ENCODE data around the gene BABAM2.

The BABAM2 gene

GRCh38 chr2:28093308-28093707, 202.8 kb downstream of the BABAM2 start:
- H3K9me2 ChIP-seq (replicated peaks; ENCODE audit: insufficient read depth, low read length) = no peaks in the 10 kb centered on the region
- no peaks in the 10 kb centered on the region for H3K36me3 ChIP-seq (replicated peaks; ENCODE audit: insufficient read depth, low read length)
- no peak overlapping the region for H2AFZ ChIP-seq (ENCODE audit: low read length)
- H4K20me1 ChIP-seq (ENCODE audit: insufficient read depth, low read length) = no peaks in the 10 kb centered on the region
- H3K4me2 ChIP-seq (ENCODE audit: low read depth, low read length) = no peak overlapping the region
- no peaks in the 10 kb centered on the region for H3K9me3 ChIP-seq (replicated peaks; ENCODE audit: insufficient read depth, low read length)
- no peak overlapping the region for H3K27ac ChIP-seq (ENCODE audit: low read length)
- H3K79me2 ChIP-seq (ENCODE audit: low read length) = no peaks in the 10 kb centered on the region
- H3K4me3 ChIP-seq (ENCODE audit: low read length) = no peak overlapping the region
- no peaks in the 10 kb centered on the region for H3F3A ChIP-seq (ENCODE audit: insufficient read depth, low read length)
- H3K27me3 ChIP-seq (replicated peaks; ENCODE audit: insufficient read depth, low read length) = no peaks in the 10 kb centered on the region
- no peaks in the 10 kb centered on the region for H3K4me1 ChIP-seq (ENCODE audit: low read length)
- H3K9ac ChIP-seq (ENCODE audit: low read length) = no peak overlapping the region
- TF ChIP-seq EZH2 (optimal IDR thresholded peaks at IDR 0.05; ENCODE audit: low read depth, low read length) (no peak), EZH2phosphoT487 (IDR thresholded peaks at IDR 0.05; ENCODE audit: low read length) (no peak)
- TF ChIP-seq, protein P1, sequence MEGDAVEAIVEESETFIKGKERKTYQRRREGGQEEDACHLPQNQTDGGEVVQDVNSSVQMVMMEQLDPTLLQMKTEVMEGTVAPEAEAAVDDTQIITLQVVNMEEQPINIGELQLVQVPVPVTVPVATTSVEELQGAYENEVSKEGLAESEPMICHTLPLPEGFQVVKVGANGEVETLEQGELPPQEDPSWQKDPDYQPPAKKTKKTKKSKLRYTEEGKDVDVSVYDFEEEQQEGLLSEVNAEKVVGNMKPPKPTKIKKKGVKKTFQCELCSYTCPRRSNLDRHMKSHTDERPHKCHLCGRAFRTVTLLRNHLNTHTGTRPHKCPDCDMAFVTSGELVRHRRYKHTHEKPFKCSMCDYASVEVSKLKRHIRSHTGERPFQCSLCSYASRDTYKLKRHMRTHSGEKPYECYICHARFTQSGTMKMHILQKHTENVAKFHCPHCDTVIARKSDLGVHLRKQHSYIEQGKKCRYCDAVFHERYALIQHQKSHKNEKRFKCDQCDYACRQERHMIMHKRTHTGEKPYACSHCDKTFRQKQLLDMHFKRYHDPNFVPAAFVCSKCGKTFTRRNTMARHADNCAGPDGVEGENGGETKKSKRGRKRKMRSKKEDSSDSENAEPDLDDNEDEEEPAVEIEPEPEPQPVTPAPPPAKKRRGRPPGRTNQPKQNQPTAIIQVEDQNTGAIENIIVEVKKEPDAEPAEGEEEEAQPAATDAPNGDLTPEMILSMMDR (IDR thresholded peaks at IDR 0.05; ENCODE audit: low read length) = no peak
- DNase-seq = no peak

DNA sequence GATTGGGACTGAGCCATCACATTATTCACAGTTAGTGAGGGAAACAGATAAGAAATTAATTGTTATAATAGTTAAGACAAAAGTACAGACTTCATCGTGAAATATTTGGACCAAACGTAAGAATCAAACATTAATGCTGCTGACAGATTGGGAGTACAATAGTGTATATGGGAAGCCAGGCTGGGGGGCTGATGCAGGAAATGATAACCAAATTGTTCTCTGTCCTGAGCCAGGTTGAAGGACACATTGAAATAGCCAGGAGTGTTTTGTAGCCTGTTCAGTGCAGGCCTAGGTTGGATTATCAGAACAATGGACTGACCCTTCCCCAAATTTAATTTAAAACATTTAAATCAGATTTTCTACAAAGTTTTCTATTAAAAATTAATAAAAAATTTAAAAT, 203.2 kb downstream of the BABAM2 start:
- no peaks in the 10 kb centered on the region for H3K9me3 ChIP-seq (replicated peaks; ENCODE audit: insufficient read depth, low read length)

GRCh38 chr2:28094739-28095138, 204.2 kb downstream of the BABAM2 start:
- Histone ChIP-seq H3K9me2 (replicated peaks; ENCODE audit: insufficient read depth, low read length) (no peaks in the 10 kb centered on the region), H3F3A (ENCODE audit: insufficient read depth, low read length) (no peaks in the 10 kb centered on the region), H3K36me3 (replicated peaks; ENCODE audit: insufficient read depth, low read length) (no peaks in the 10 kb centered on the region), H3K9ac (ENCODE audit: low read length) (no peak overlapping the region), H3K27me3 (replicated peaks; ENCODE audit: insufficient read depth, low read length) (no peaks in the 10 kb centered on the region), H3K9me3 (replicated peaks; ENCODE audit: insufficient read depth, low read length) (no peaks in the 10 kb centered on the region), H4K20me1 (ENCODE audit: insufficient read depth, low read length) (no peaks in the 10 kb centered on the region), H2AFZ (ENCODE audit: low read length) (no peak overlapping the region), H3K4me1 (ENCODE audit: low read length) (no peaks in the 10 kb centered on the region), H3K4me2 (ENCODE audit: low read depth, low read length) (no peak overlapping the region), H3K79me2 (ENCODE audit: low read length) (no peaks in the 10 kb centered on the region), H3K27ac (ENCODE audit: low read length) (no peak overlapping the region), H3K4me3 (ENCODE audit: low read length) (no peak overlapping the region)
- no peak for TF ChIP-seq EZH2phosphoT487 (IDR thresholded peaks at IDR 0.05; ENCODE audit: low read length)
- TF ChIP-seq EZH2 (optimal IDR thresholded peaks at IDR 0.05; ENCODE audit: low read depth, low read length) = no peak
- TF ChIP-seq, protein P1 (IDR thresholded peaks at IDR 0.05; ENCODE audit: low read length) = no peak
- no peak for DNase-seq

More for the DNA sequence above, 203.2 kb downstream of the BABAM2 start:
- H3K4me2 ChIP-seq (ENCODE audit: low read depth, low read length) = no peak overlapping the region
- no peaks in the 10 kb centered on the region for H3K27me3 ChIP-seq (replicated peaks; ENCODE audit: insufficient read depth, low read length)
- H3K9me2 ChIP-seq (replicated peaks; ENCODE audit: insufficient read depth, low read length) = no peaks in the 10 kb centered on the region
- TF ChIP-seq EZH2phosphoT487 (IDR thresholded peaks at IDR 0.05; ENCODE audit: low read length) (no peak), EZH2 (optimal IDR thresholded peaks at IDR 0.05; ENCODE audit: low read depth, low read length) (no peak)
- TF ChIP-seq, protein P1 (IDR thresholded peaks at IDR 0.05; ENCODE audit: low read length) = no peak
- H3K4me1 ChIP-seq (ENCODE audit: low read length) = no peaks in the 10 kb centered on the region
- H3K79me2 ChIP-seq (ENCODE audit: low read length) = no peaks in the 10 kb centered on the region
- no peak overlapping the region for H3K27ac ChIP-seq (ENCODE audit: low read length)
- H3K4me3 ChIP-seq (ENCODE audit: low read length) = no peak overlapping the region
- H2AFZ ChIP-seq (ENCODE audit: low read length) = no peak overlapping the region
- H4K20me1 ChIP-seq (ENCODE audit: insufficient read depth, low read length) = no peaks in the 10 kb centered on the region
- DNase-seq = no peak
- no peaks in the 10 kb centered on the region for H3F3A ChIP-seq (ENCODE audit: insufficient read depth, low read length)
- no peak overlapping the region for H3K9ac ChIP-seq (ENCODE audit: low read length)
- H3K36me3 ChIP-seq (replicated peaks; ENCODE audit: insufficient read depth, low read length) = no peaks in the 10 kb centered on the region
